Endothelial cell of umbilical vein (primary cell): ENCODE measurements around the gene PLCD1. TPM values are rescaled to one million over a fixed set of nuclear protein-coding genes. Genes with fewer than 3 reads are reported as not detected.

Experiments used
- BruUV-seq: library from RNA; stranded (reverse); fragments of 400-500 nt; replicated peaks from 2 replicates; lab custom pipeline; 2021; lab: Mats Ljungman, UMichigan
- CTCF ChIA-PET: fragments of 300-600, 350-600 bp; sonication (Branson Sonifier 250); formaldehyde crosslinking; loops from one replicate; lab custom pipeline; 2021; ENCODE audit warnings: antibody characterized with exemption, inconsistent platforms; lab: Charles Lee
- POLR2A ChIA-PET: fragments of 300-600, 350-600 bp; sonication (Branson Sonifier 250); formaldehyde crosslinking; loops from one replicate; lab custom pipeline; 2021; ENCODE audit warnings: antibody characterized with exemption, inconsistent platforms; lab: Charles Lee
- DNase-seq: peaks from one replicate; pipeline ENCODE4 v3.0.0-alpha.2; 2011; ENCODE audit warnings: low read depth, low spot score
- FAIRE-seq: peaks from 2 replicates; lab custom pipeline; 2011; peaks lifted over from hg19 to GRCh38; lab: Jason Lieb, UNC
- H2AFZ ChIP-seq: 2 replicates; pipeline ENCODE4 v1.6.0; 2012; ENCODE audit warnings: low read depth, low read length, control low read depth, inconsistent platforms
- H3K27ac ChIP-seq: 2 replicates; pipeline ENCODE4 v1.5.1; 2011; ENCODE audit warnings: low read depth, mild to moderate bottlenecking, control low read depth, low read length, moderate library complexity; ENCODE audit not compliant: insufficient read depth
- H3K27me3 ChIP-seq, 2 experiments: 2 replicates each; pipeline versions ENCODE4 v1.6.0 to v1.6.1; 2011; ENCODE audit warnings: low read length in 2 of 2, mixed read lengths in 1 of 2; ENCODE audit not compliant: control insufficient read depth in 2 of 2, insufficient read depth in 2 of 2
- H3K36me3 ChIP-seq, 2 experiments: 2 replicates in 1 of 2; 3 replicates in 1 of 2; pipeline ENCODE4 v1.5.1; 2011; ENCODE audit warnings: low read length in 2 of 2, mild to moderate bottlenecking in 1 of 2, moderate library complexity in 1 of 2; ENCODE audit not compliant: control insufficient read depth in 2 of 2, insufficient read depth in 2 of 2; ENCODE audit errors: extremely low read depth in 1 of 2
- H3K4me1 ChIP-seq: 3 replicates; pipeline ENCODE4 v1.5.1; 2011; ENCODE audit warnings: mild to moderate bottlenecking, low read length; ENCODE audit not compliant: control insufficient read depth, insufficient read depth; ENCODE audit errors: extremely low read depth
- H3K4me2 ChIP-seq: 2 replicates; pipeline ENCODE4 v1.6.1; 2011; ENCODE audit warnings: low read length, control low read depth, mixed read lengths; ENCODE audit not compliant: insufficient read depth
- H3K4me3 ChIP-seq, 3 experiments: fragments of 200-600 bp in 1 of 3; sonication (generic), shearing (Covaris generic) in 1 of 3; replicated peaks in 1 of 3; 2 replicates each; pipeline ENCODE4 v1.5.1; 2011 to 2016; ENCODE audit warnings: control low read depth in 3 of 3, low read length in 3 of 3, mild to moderate bottlenecking in 2 of 3, inconsistent platforms in 1 of 3, low read depth in 1 of 3, moderate library complexity in 1 of 3; ENCODE audit not compliant: insufficient read depth in 1 of 3
- H3K79me2 ChIP-seq: 2 replicates; pipeline ENCODE4 v1.6.0; 2012; ENCODE audit warnings: low read length, inconsistent platforms; ENCODE audit not compliant: control insufficient read depth, insufficient read depth
- H3K9ac ChIP-seq: replicated peaks from 2 replicates; pipeline ENCODE3; 2011; ENCODE audit warnings: low read length, control low read depth; ENCODE audit not compliant: insufficient read depth; ENCODE audit errors: extremely low read depth
- H3K9me1 ChIP-seq: replicated peaks from 3 replicates; pipeline ENCODE4 v1.6.0; 2011; ENCODE audit warnings: mild to moderate bottlenecking, low read length; ENCODE audit not compliant: control insufficient read depth, insufficient read depth; ENCODE audit errors: extremely low read depth
- H3K9me3 ChIP-seq: replicated peaks from 2 replicates; pipeline ENCODE4 v1.5.1; 2012; ENCODE audit warnings: low read length, inconsistent platforms; ENCODE audit not compliant: control insufficient read depth, insufficient read depth
- H4K20me1 ChIP-seq: replicated peaks from 2 replicates; pipeline ENCODE3; 2011; ENCODE audit warnings: mild to moderate bottlenecking, low read length; ENCODE audit not compliant: control insufficient read depth, insufficient read depth; ENCODE audit errors: extremely low read depth
- EZH2 ChIP-seq: IDR thresholded peaks from 2 replicates; pipeline ENCODE4 v1.6.1; 2012; ENCODE audit warnings: borderline replicate concordance, low read depth, mild to moderate bottlenecking, moderate library complexity, low read length, inconsistent platforms; ENCODE audit not compliant: severe bottlenecking
- FOS ChIP-seq: IDR thresholded peaks from 2 replicates; pipeline ENCODE4 v1.6.1; 2011; ENCODE audit warnings: mild to moderate bottlenecking, low read length, moderate library complexity, borderline replicate concordance; ENCODE audit not compliant: insufficient read depth
- GATA2 ChIP-seq: IDR thresholded peaks from 2 replicates; pipeline ENCODE4 v1.7.0; 2011; ENCODE audit warnings: low read depth, mild to moderate bottlenecking, moderate library complexity, mixed read lengths, low read length; ENCODE audit not compliant: insufficient read length, insufficient read depth
- JUN ChIP-seq: IDR thresholded peaks from 2 replicates; pipeline ENCODE4 v1.6.1; 2011; ENCODE audit warnings: borderline replicate concordance, low read depth; ENCODE audit not compliant: insufficient read length, insufficient read depth
- MYC ChIP-seq: IDR thresholded peaks from one replicate; pipeline ENCODE4 v1.6.1; 2011; ENCODE audit warnings: mild to moderate bottlenecking, low read depth, low read length
- POLR2A ChIP-seq: IDR thresholded peaks from 2 replicates; pipeline ENCODE4 v1.6.1; 2012; ENCODE audit warnings: low read depth, mild to moderate bottlenecking, control low read depth, low read length
- POLR2AphosphoS5 ChIP-seq: IDR thresholded peaks from 2 replicates; pipeline ENCODE4 v1.6.1; 2012; ENCODE audit warnings: low read depth, mild to moderate bottlenecking, control low read depth, low read length, moderate library complexity; ENCODE audit not compliant: insufficient read depth
- dilution Hi-C: fragments of 300-500 bp; cut with MboI; formaldehyde crosslinking; loops from one replicate; pipeline ENCODE4 v1.15.0; 2019; ENCODE audit warnings: low sequenced_read_pairs; ENCODE audit not compliant: extremely low pct_ligation_motif_present
- intact Hi-C: fragments of 100-400 bp; cut with micrococcal nuclease; formaldehyde crosslinking; loops from one replicate; pipeline ENCODE4 v1.10.0; 2022
- polyA plus RNA-seq, 4 experiments: library from polyadenylated mRNA; depleted of rRNA in 3 of 4; stranded (reverse) in 3 of 4; unstranded in 1 of 4; fragments of >200 nt; gene quantifications; 2 replicates each; pipeline versions ENCODE4 v1.2.1 to v1.2.3, GENCODE V29; 2011 to 2012; ENCODE audit warnings: missing spikeins in 1 of 4
- total RNA-seq: library from RNA; stranded (reverse); gene quantifications from 2 replicates; pipeline ENCODE4 v1.2.3, GENCODE V29; 2021
- TF ChIP-seq, protein P1 (sequence below), 2 donors: IDR thresholded peaks; 1 replicate in 1 of 2; 2 replicates in 1 of 2; pipeline ENCODE4 v1.5.1; 2011; ENCODE audit warnings: low read length in 2 of 2, mild to moderate bottlenecking in 2 of 2, moderate library complexity in 2 of 2, control low read depth in 1 of 2, inconsistent platforms in 1 of 2, low read depth in 1 of 2; ENCODE audit not compliant: insufficient read depth in 1 of 2; ENCODE audit errors: extremely low read depth in 1 of 2
- TF ChIP-seq, protein P2 (sequence below): IDR thresholded peaks from 2 replicates; pipeline ENCODE4 v1.6.1; 2011; ENCODE audit not compliant: insufficient read depth, insufficient read length

PLCD1 gene
- total and polyA plus RNA-seq, 2 donors (not counting 3 experiments of a cell fraction or from before 2014, with no cell fraction given): 12.6 to 15.3 TPM

DNA sequence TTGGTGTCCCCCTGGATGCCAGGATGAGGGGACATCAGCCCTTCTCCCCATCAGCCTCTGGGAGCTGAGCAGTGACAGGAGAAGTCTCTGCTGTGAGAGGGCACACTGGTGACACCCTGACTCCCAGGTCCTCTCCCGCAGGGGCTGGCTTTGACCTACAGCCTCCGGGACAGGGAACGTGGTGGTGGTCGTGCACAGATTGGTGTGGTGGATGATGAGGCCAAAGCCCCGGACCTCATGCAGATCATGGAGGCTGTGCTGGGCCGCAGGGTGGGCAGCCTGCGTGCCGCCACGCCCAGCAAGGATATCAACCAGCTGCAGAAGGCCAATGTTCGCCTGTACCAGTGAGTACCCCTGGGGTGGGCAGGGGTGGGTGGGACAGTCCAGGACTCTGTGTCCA, 32.1 kb downstream of the PLCD1 start:
- no TSS peak for BruUV-seq
- Histone ChIP-seq H4K20me1 (no peaks in the 10 kb centered on the region), H3K27ac (no peak overlapping the region), H3K9me1 (no peaks in the 10 kb centered on the region), H3K4me1 (peaks cover 15% of the 10 kb centered on the region), H3K9ac (no peak overlapping the region), H3K27me3 (no peaks in the 10 kb centered on the region), H3K36me3 (peaks cover 0 to 6% of the 10 kb centered on the region in 2 experiments), H2AFZ (no peak overlapping the region), H3K79me2 (no peaks in the 10 kb centered on the region), H3K9me3 (no peaks in the 10 kb centered on the region), H3K4me2 (no peak overlapping the region), H3K4me3 (no peak overlapping the region)
- intact Hi-C loops: no loop called here
- TF ChIP-seq POLR2A: no peak
- no peak for TF ChIP-seq MYC
- TF ChIP-seq POLR2AphosphoS5: no peak
- TF ChIP-seq, protein P1, sequence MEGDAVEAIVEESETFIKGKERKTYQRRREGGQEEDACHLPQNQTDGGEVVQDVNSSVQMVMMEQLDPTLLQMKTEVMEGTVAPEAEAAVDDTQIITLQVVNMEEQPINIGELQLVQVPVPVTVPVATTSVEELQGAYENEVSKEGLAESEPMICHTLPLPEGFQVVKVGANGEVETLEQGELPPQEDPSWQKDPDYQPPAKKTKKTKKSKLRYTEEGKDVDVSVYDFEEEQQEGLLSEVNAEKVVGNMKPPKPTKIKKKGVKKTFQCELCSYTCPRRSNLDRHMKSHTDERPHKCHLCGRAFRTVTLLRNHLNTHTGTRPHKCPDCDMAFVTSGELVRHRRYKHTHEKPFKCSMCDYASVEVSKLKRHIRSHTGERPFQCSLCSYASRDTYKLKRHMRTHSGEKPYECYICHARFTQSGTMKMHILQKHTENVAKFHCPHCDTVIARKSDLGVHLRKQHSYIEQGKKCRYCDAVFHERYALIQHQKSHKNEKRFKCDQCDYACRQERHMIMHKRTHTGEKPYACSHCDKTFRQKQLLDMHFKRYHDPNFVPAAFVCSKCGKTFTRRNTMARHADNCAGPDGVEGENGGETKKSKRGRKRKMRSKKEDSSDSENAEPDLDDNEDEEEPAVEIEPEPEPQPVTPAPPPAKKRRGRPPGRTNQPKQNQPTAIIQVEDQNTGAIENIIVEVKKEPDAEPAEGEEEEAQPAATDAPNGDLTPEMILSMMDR (IDR thresholded peaks at IDR 0.05; ENCODE audit: extremely low read depth in 1 of 2, insufficient read depth in 1 of 2, low read depth in 1 of 2, low read length in 2 of 2): no peak
- no peak for TF ChIP-seq GATA2
- TF ChIP-seq, protein P2, sequence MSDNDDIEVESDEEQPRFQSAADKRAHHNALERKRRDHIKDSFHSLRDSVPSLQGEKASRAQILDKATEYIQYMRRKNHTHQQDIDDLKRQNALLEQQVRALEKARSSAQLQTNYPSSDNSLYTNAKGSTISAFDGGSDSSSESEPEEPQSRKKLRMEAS: no peak
- no peak for TF ChIP-seq JUN
- TF ChIP-seq EZH2: no peak
- TF ChIP-seq FOS: no peak
- ChIA-PET CTCF (interaction anchor here (0.6 to 1.6 kb wide), 25 partner anchors 13 to 654 kb away, joined by 3 to 68 read pairs (median 4); partner anchors contain the start of genes ACAA1, PLCD1 and XYLB), POLR2A (no interaction called here)
- DNase-seq (no peak), FAIRE-seq (no peak)
- dilution Hi-C loops: no loop called here
